Right lobe of liver (tissue), 6 donors: Measurements from ENCODE around the gene SAMD11. TPM values are rescaled to one million over a fixed set of nuclear protein-coding genes. Genes with fewer than 3 reads are reported as not detected.

Experiments
- ATAC-seq, 4 donors: fragments of 200-7000 bp; cut with Tn5 transposase; one replicate each; pipeline ENCODE4 v1.9.1; 2020; ENCODE audit warnings: mild to moderate bottlenecking in 4 of 4, moderate library complexity in 4 of 4
- DNase-seq, 3 donors: peaks; one replicate each; pipeline ENCODE4 v3.0.0-alpha.2; 2020
- H3K27ac ChIP-seq, 3 donors: fragments of 200-600 bp; one replicate each; pipeline ENCODE4 v1.8.0; 2022
- H3K27me3 ChIP-seq, 2 donors: fragments of 200-600 bp; one replicate each; pipeline ENCODE4 v1.8.0; 2022
- H3K36me3 ChIP-seq, 4 donors: fragments of 200-600 bp; sonication (generic) in 1 of 4; one replicate each; pipeline versions ENCODE4 v1.5.1 to v1.8.0; 2017 to 2022; ENCODE audit warnings: control low read depth in 1 of 4
- H3K4me1 ChIP-seq, 4 donors: fragments of 200-600 bp; sonication (generic) in 1 of 4; one replicate each; pipeline versions ENCODE4 v1.5.1 to v1.8.0; 2017 to 2022; ENCODE audit warnings: control low read depth in 1 of 4
- H3K4me3 ChIP-seq, 3 donors: fragments of 200-600 bp; one replicate each; pipeline ENCODE4 v1.8.0; 2022
- H3K9me3 ChIP-seq, 4 donors: fragments of 200-600 bp; sonication (generic) in 1 of 4; one replicate each; pipeline versions ENCODE4 v1.5.1 to v1.8.0; 2017 to 2022; ENCODE audit warnings: control low read depth in 1 of 4
- CTCF ChIP-seq, 4 donors: fragments of 200-600 bp in 3 of 4; fragments of 450-650 bp in 1 of 4; IDR thresholded peaks; one replicate each; pipeline versions ENCODE4 v1.5.1 to v1.8.0; 2016 to 2022; ENCODE audit warnings: antibody characterized with exemption in 4 of 4, mild to moderate bottlenecking in 2 of 4
- POLR2A ChIP-seq: fragments of 450-650 bp; IDR thresholded peaks from one replicate; pipeline ENCODE4 v1.6.1; 2017; ENCODE audit warnings: antibody characterized with exemption, mild to moderate bottlenecking
- WGBS: methylation state at CpG from one replicate; pipeline ENCODE4 v1.1.6; 2018; ENCODE audit warnings: low coverage, low lambda C conversion rate; ENCODE audit not compliant: insufficient coverage; ENCODE audit errors: missing lambda C conversion rate; 5-methylcytosine and 5-hydroxymethylcytosine counted together
- intact Hi-C, 2 donors: fragments of 100-400 bp; cut with DNase I; formaldehyde crosslinking; loops; one replicate each; pipeline versions ENCODE4 v1.11.2 to v1.14.1; 2022
- total RNA-seq, 6 experiments: library from RNA; depleted of rRNA in 2 of 6; stranded (reverse); fragments of >200 nt in 2 of 6; fragmentation: NEBNext Ultra II Directional in 3 of 6; extraction: Animal tissue kit (Norgen Biotek cat#: 25700) in 3 of 6; gene quantifications; one replicate each; pipeline versions ENCODE4 v1.1.0 to v1.2.4, GENCODE V29; 2016 to 2023
- donor health status: DM: no; HTN: yes; CAD: no.
- donor health status: DM: no; HTN: no; CAD: no.
- donor health status: DM: no; HTN: no; CAD: no.
- donor health status: DM: no; HTN: yes; CAD: no.
- donor health status: DM: no; HTN: yes; CAD: no.

SAMD11 gene
- total RNA-seq, 6 experiments from 2014 or later = 2.1 to 4.3 (median 3.7) TPM

- TF ChIP-seq CTCF (IDR thresholded peaks at IDR 0.05) = no peak
- no peak for TF ChIP-seq POLR2A
- DNase-seq = peak in 1 of 3 donors; percentile 66
- Histone ChIP-seq H3K36me3 (no peaks in the 10 kb centered on the region), H3K27me3 (peaks cover 0 to 10% of the 10 kb centered on the region in 2 donors), H3K27ac (peak within 1 kb of the TSS; percentile 43 to 83 (median 52)), H3K9me3 (no peaks in the 10 kb centered on the region), H3K4me1 (peaks cover 0 to 8% (median 2%) of the 10 kb centered on the region in 4 donors), H3K4me3 (peak within 1 kb of the TSS; percentile 48 to 63 (median 57))
- peak; percentile 67 to 85 (median 74) for ATAC-seq
- WGBS = 0% methylated on average over 3 of the region's 31 CpGs
- intact Hi-C loops = no loop called here
Observed at GRCh38 chr1:966135-966703, 42.5 kb downstream of the SAMD11 start, which contains the start of gene PLEKHN1. PLEKHN1 (plus strand) TSS chr1:966482; CDS start chr1:966532, 50 bp downstream.

GRCh38 chr1:966704-967300 is 43.1 kb downstream of the SAMD11 start:
- DNase-seq (peak; percentile 76 to 88 (median 76)), ATAC-seq (peak; percentile 82 to 88 (median 83))
- Histone ChIP-seq H3K27ac (peak overlapping the region; percentile 43 to 83 (median 52)), H3K4me3 (peak overlapping the region; percentile 48 to 63 (median 57)), H3K36me3 (no peaks in the 10 kb centered on the region), H3K27me3 (peaks cover 0 to 12% of the 10 kb centered on the region in 2 donors), H3K9me3 (no peaks in the 10 kb centered on the region), H3K4me1 (peaks cover 0 to 8% (median 2%) of the 10 kb centered on the region in 4 donors)
- intact Hi-C loops = no loop called here
- TF ChIP-seq POLR2A (peak; percentile 49), CTCF (IDR thresholded peaks at IDR 0.05) (no peak)
- WGBS = 0% methylated on average over 25 of the region's 60 CpGs

GRCh38 chr1:967466-968343 is 44.0 kb downstream of the SAMD11 start:
- ATAC-seq = no peak
- Histone ChIP-seq H3K9me3 (no peaks in the 10 kb centered on the region), H3K4me1 (peaks cover 0 to 8% (median 2%) of the 10 kb centered on the region in 4 donors), H3K36me3 (no peaks in the 10 kb centered on the region), H3K27ac (no peak overlapping the region), H3K4me3 (no peak overlapping the region), H3K27me3 (peaks cover 0 to 12% of the 10 kb centered on the region in 2 donors)
- peak in 1 of 3 donors; percentile 18 for DNase-seq
- intact Hi-C loops = no loop called here
- TF ChIP-seq CTCF (IDR thresholded peaks at IDR 0.05) = no peak
- no peak for TF ChIP-seq POLR2A
- WGBS = no CpG with 5 or more reads among the region's 23 CpGs

GRCh38 chr1:969260-969855 is 45.6 kb downstream of the SAMD11 start:
- Histone ChIP-seq H3K27ac (no peak overlapping the region), H3K27me3 (peaks cover 0 to 12% of the 10 kb centered on the region in 2 donors), H3K4me1 (peaks cover 0 to 8% (median 2%) of the 10 kb centered on the region in 4 donors), H3K4me3 (no peak overlapping the region), H3K9me3 (no peaks in the 10 kb centered on the region), H3K36me3 (no peaks in the 10 kb centered on the region)
- DNase-seq (no peak), ATAC-seq (no peak)
- TF ChIP-seq CTCF (IDR thresholded peaks at IDR 0.05) (no peak), POLR2A (no peak)
- whole genome bisulfite sequencing = 67% methylated on average over 14 of the region's 15 CpGs
- intact Hi-C loops = no loop called here
